Stimulated activated naive B cell treated with anti-CD40 and anti-IgM and Interleukin-4, amounts not matched to agents 10 μg/mL and 1 μg/mL and 100 μg/mL, for 72 hours (primary cell): Measurements from ENCODE around the gene JKAMP.

Source experiments
- ATAC-seq, 2 donors: fragments of 150-1000 bp; cut with Tn5 transposase; replicated peaks; 2 replicates each; pipeline ENCODE4 v1.10.0; 2021; ENCODE audit warnings: moderate library complexity in 1 of 2
- DNase-seq: peaks from one replicate; pipeline ENCODE4 v3.0.0; 2021
- H3K27ac Mint-ChIP-seq: one replicate; pipeline ENCODE4 v1.8.0; 2022; ENCODE audit warnings: mild to moderate bottlenecking, mixed read lengths
- H3K27me3 Mint-ChIP-seq, 2 donors: one replicate each; pipeline ENCODE4 v1.8.0; 2022; ENCODE audit warnings: mixed read lengths in 2 of 2
- H3K36me3 Mint-ChIP-seq, 2 donors: one replicate each; pipeline ENCODE4 v1.8.0; 2022; ENCODE audit warnings: mixed read lengths in 2 of 2, mild to moderate bottlenecking in 1 of 2
- H3K4me1 Mint-ChIP-seq, 2 donors: one replicate each; pipeline ENCODE4 v1.8.0; 2022; ENCODE audit warnings: mixed read lengths in 2 of 2, mild to moderate bottlenecking in 1 of 2
- H3K4me3 Mint-ChIP-seq, 2 donors: one replicate each; pipeline ENCODE4 v1.8.0; 2022; ENCODE audit warnings: mild to moderate bottlenecking in 2 of 2, mixed read lengths in 2 of 2, moderate library complexity in 1 of 2
- H3K9me3 Mint-ChIP-seq, 2 donors: one replicate each; pipeline ENCODE4 v1.8.0; 2022; ENCODE audit warnings: mixed read lengths in 2 of 2, mild to moderate bottlenecking in 1 of 2

JKAMP gene

DNA sequence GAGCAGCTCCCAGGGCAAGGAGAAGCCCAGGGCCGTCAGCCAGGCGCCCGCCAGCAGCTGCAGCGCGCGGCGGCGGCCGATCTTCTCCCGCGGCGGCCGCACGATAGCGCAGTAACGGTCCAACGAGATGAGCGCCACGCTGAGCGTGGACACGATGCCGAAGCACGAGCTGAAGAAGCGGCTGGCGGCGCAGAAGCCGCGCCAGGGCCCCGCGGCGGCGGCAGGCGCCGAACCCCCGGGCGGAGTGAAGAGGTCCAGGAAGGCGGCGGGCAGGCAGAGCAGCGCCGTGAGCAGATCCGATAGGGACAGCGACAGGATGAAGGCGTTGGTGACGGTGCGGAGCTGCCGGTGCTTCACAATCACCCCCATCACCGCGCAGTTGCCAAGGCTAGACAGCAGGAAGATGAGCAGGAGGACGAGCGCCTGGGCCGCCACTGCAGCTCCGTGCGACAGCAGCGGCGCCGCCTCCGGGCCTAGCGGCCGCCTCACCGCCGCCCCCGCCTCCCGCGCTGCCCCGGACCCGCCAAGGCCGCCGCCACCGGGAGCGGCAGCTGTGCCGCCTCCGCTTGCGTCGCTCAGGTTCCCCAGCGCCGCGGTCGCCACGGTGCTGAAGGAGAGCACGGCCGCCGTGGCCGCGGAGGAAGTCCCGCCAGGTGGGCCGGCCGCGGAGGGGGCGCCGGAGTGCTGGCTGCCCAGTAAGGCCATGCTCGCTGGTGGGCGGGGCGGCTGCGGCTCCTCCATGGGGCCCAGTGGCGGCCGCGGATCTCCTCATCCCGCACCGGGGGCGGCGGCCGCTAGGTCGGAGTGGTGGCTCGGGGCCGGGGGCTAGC, 19.6 kb upstream of the JKAMP start:
- H3K4me1 Mint-ChIP-seq, result peaks cover 5 to 8% of the 10 kb centered on the region in 2 donors
- peak overlapping the region; percentile 86 to 89 for H3K4me3 Mint-ChIP-seq
- no peaks in the 10 kb centered on the region for H3K9me3 Mint-ChIP-seq
- H3K27me3 Mint-ChIP-seq, result peaks cover 5 to 11% of the 10 kb centered on the region in 2 donors
- peak overlapping the region; percentile 89 for H3K27ac Mint-ChIP-seq
- H3K36me3 Mint-ChIP-seq, result peaks cover 10 to 17% of the 10 kb centered on the region in 2 donors
- peak; percentile 24 for DNase-seq
- ATAC-seq, result peak; percentile 74 to 76

DNA sequence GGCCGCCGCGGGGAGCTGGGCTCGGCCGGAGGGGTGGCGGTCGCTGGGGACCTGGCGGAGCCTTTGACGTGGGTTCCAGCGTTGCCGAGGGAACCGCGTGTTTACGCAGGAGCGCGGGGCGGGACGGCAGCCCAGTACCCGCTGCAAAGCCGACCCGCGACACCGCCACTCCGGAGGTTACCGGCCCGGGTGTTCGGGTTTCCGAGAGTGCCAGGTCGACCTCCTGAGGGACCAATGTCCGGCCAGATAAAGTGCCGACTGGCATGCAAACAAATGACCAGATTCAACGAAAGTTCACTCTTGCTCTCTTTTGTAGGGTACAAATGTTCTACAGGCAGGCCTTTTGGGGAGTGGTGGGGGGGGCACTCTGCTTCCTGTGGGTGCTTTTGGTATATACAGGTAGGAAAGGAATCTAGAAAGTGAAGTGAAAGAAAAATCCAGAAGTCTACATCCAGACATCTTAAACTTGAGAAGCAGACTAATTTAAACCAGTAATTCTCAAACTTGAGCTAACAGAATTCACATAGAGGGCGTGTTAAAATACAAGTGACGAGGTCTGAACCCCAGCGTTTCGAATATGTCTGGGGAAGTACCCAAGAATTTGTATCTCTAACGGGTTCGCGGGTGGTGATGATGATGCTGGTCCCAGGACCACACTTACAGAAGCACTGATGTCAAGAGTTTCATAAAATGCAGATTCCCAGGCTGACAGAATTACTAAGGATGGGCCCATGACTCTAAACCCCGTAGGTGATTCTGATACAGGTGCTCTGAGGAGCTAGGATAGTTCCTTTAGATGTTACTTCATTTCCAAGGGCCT, 18.8 kb upstream of the JKAMP start, which contains the start of gene GPR135:
GPR135 (minus strand) TSS at position 65 of the 820 bp plus-strand sequence. CDS start 154 bp downstream, outside the sequence.
- ATAC-seq, result peak; percentile 47 to 55
- Mint-ChIP-seq H3K4me3 (peak within 1 kb of the TSS; percentile 86 to 89), H3K27ac (peak within 1 kb of the TSS; percentile 89), H3K9me3 (no peaks in the 10 kb centered on the region), H3K4me1 (peaks cover 5 to 8% of the 10 kb centered on the region in 2 donors), H3K27me3 (peaks cover 5 to 7% of the 10 kb centered on the region in 2 donors), H3K36me3 (peaks cover 5 to 10% of the 10 kb centered on the region in 2 donors)
- no peak for DNase-seq

DNA sequence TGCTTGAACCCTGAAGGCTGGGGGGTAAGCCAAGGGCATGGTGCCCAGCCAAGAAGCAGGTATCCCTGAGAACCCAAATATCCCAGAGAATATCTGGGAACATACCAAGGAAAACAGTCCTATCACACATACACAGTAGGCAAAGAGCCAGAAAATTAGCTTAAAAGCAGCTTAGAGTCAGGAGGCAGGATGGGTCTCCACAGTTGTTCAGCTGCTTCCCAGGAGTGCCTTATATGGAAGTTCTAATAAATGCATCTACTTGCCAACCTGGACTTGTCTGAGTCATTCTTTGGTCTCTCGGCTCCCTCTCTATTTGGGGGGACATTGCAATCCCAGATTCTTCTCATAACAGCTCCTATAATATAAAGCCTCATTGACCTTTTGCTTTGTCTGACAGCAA, 10.1 kb upstream of the JKAMP start:
- Mint-ChIP-seq H3K36me3 (peaks cover 15 to 19% of the 10 kb centered on the region in 2 donors), H3K27ac (no peak overlapping the region), H3K4me3 (no peak overlapping the region), H3K9me3 (no peaks in the 10 kb centered on the region), H3K27me3 (no peaks in the 10 kb centered on the region), H3K4me1 (peaks cover 0 to 2% of the 10 kb centered on the region in 2 donors)
- DNase-seq, result no peak
- ATAC-seq, result no peak

DNA sequence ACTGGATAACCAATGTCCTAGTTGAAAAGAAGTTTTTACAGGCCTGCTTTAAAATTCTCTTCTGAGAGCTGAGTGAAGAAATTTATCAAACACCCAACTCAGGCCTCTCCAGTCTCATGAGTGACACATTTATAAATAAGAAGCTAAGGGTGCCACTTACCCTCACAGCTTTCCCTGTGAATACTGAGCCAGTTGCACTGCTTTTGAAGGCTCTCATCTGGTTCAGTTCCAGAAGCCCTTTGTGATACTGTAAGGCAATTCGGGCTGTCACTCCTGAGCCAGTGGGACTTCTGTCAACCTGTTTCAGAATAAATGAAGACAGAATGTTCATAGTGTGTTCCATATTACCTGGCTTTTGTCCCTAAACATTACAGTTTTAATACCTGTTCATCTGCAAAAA, 8.6 kb upstream of the JKAMP start:
- ATAC-seq, result no peak
- no peaks in the 10 kb centered on the region for H3K9me3 Mint-ChIP-seq
- no peak overlapping the region for H3K4me3 Mint-ChIP-seq
- H3K4me1 Mint-ChIP-seq, result peaks cover 9 to 11% of the 10 kb centered on the region in 2 donors
- DNase-seq, result no peak
- no peaks in the 10 kb centered on the region for H3K27me3 Mint-ChIP-seq
- H3K27ac Mint-ChIP-seq, result no peak overlapping the region
- H3K36me3 Mint-ChIP-seq, result peaks cover 15 to 28% of the 10 kb centered on the region in 2 donors

DNA sequence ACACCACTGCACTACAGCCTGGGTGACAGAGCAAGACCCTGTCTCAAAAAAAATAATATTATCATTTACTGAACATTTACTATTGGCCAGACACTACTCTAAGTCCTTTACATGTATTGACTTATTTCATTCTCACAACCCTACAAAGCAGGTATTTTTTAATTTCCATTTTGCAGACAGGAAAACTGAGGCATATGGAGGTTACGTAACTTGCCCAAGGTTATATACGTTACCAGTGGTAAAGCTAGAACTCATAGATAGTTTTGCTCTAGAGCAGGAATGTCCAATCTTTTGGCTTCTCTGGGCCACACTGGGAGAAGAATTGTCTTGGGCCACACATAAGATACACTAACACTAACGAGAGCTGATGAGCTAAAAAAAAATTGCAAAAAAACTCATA, 5.8 kb upstream of the JKAMP start:
- H3K9me3 Mint-ChIP-seq, result no peaks in the 10 kb centered on the region
- ATAC-seq (no peak), DNase-seq (no peak)
- H3K4me1 Mint-ChIP-seq, result peaks cover 25 to 39% of the 10 kb centered on the region in 2 donors
- peaks cover 9 to 22% of the 10 kb centered on the region in 2 donors for H3K36me3 Mint-ChIP-seq
- H3K27ac Mint-ChIP-seq, result no peak overlapping the region
- H3K4me3 Mint-ChIP-seq, result no peak overlapping the region
- no peaks in the 10 kb centered on the region for H3K27me3 Mint-ChIP-seq

DNA sequence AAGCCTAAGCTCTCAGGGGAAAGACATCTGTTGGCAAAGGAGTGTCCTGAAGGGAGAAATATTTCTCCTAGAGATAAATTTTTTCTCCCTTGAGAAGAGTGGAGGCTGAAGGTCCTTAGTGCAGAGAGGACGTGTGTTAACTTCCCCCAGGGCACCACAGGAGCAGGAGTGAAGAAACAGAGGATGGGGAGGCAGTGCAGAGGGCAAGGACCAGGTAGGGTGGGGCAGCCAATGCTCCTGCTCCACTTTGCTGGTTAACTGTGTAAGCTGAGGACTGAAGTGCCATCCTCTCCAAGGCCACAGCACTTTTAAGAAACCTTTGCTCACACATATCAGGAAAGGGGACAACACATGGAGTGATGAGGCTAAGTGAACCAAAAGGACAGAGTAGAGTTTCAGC, 4.2 kb upstream of the JKAMP start:
- Mint-ChIP-seq H3K27ac (no peak overlapping the region), H3K4me3 (no peak overlapping the region), H3K27me3 (no peaks in the 10 kb centered on the region), H3K4me1 (peaks cover 25 to 42% of the 10 kb centered on the region in 2 donors), H3K9me3 (no peaks in the 10 kb centered on the region), H3K36me3 (peaks cover 6 to 20% of the 10 kb centered on the region in 2 donors)
- ATAC-seq (no peak), DNase-seq (no peak)

DNA sequence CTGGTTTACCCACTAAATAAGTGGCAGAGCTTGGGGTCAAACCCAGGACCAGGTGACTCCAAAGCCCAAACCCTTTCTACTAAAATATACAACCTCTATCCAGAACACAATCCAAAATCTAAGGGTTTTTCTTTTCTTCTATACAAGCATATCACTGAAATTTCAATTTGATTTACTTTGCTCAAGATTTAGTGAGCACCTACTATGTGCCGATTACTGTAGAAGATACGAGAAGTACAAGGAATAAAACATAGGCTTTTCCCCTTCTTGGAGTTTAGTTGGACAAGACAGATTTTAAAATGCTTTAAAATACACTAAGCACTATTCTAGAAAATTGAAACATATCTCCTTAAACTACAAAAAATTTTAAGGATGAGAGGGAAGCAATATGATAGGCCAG, 2.9 kb upstream of the JKAMP start:
- Mint-ChIP-seq H3K4me3 (peak overlapping the region in 1 of 2 donors; percentile 14), H3K4me1 (peaks cover 28 to 49% of the 10 kb centered on the region in 2 donors), H3K9me3 (no peaks in the 10 kb centered on the region), H3K27ac (no peak overlapping the region), H3K36me3 (peaks cover 5 to 18% of the 10 kb centered on the region in 2 donors), H3K27me3 (no peaks in the 10 kb centered on the region)
- DNase-seq (no peak), ATAC-seq (no peak)

DNA sequence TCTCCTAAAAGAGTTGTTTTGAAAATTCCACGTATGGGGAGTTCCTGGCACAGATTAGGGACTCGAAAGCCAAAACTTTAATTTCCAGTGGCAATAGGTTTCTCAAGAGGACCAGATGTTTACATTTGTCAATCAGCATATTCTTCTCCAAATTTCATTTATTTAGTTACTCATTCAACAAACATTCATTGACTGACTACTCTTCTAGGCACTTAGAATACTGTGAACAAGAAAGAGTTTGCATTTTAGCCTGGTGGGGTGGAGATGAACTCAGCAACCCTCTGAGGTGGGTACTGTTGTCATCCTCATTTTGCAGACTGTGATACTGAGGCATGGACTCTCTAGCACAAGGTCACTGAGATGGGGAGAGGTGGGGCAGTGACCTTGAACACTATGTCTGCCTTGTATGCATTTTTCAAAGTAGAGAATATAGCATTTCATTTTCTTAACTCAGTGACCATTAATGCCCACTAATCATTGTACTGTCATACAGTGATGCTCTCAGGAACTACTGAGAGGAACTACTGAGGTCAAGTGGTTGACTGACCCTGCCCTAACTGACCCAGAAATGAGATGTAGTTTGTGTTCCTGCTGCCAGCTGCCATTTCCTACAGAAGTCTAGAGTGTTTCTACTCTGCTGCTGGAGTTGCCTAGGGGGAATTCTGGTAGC, 2.3 kb upstream of the JKAMP start:
- peaks cover 28 to 49% of the 10 kb centered on the region in 2 donors for H3K4me1 Mint-ChIP-seq
- H3K4me3 Mint-ChIP-seq, result peak overlapping the region in 1 of 2 donors; percentile 90
- peaks cover 2 to 16% of the 10 kb centered on the region in 2 donors for H3K36me3 Mint-ChIP-seq
- no peaks in the 10 kb centered on the region for H3K9me3 Mint-ChIP-seq
- no peak for ATAC-seq
- DNase-seq, result no peak
- H3K27ac Mint-ChIP-seq, result no peak overlapping the region
- H3K27me3 Mint-ChIP-seq, result no peaks in the 10 kb centered on the region

DNA sequence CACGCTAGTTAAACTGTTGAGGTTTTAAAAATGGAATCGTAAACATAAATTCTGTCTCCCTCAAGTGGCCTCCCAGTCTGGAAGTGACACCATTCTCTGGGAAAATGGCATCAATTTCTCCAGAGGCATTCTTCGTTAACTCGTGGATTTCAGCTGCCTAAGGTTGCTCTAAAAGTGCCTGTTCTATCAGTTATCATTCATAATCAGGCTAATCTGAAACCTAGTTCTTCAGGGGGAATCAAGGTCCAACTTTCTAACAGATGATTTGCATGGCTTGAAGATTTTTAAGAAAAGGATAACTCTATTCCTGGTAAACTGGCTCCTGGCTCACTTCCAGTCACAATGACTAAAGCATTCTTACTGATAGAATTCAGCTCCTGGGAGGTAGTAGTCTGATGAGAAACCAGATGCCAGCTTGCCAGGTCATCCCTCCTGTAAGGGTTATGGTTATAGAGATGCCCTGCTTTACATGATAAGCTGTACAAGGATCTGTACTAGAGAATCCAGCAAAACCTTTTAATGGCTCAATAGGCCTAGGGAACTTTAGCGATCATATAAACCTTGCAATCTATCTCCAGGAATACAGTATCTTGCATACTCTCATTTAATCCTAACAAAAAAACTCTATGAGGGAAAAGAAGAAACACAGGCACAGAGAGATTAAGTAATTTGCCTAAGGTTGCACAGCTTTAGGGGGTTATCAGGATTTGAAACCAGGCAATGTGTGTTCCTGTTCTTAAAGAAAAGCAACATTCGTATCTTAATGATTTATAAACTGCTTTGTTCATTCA, 1.6 kb upstream of the JKAMP start:
- H3K36me3 Mint-ChIP-seq, result peaks cover 2 to 16% of the 10 kb centered on the region in 2 donors
- DNase-seq (no peak), ATAC-seq (no peak)
- no peaks in the 10 kb centered on the region for H3K27me3 Mint-ChIP-seq
- H3K27ac Mint-ChIP-seq, result no peak overlapping the region
- H3K4me1 Mint-ChIP-seq, result peaks cover 26 to 49% of the 10 kb centered on the region in 2 donors
- no peaks in the 10 kb centered on the region for H3K9me3 Mint-ChIP-seq
- peak overlapping the region; percentile 90 to 94 for H3K4me3 Mint-ChIP-seq

DNA sequence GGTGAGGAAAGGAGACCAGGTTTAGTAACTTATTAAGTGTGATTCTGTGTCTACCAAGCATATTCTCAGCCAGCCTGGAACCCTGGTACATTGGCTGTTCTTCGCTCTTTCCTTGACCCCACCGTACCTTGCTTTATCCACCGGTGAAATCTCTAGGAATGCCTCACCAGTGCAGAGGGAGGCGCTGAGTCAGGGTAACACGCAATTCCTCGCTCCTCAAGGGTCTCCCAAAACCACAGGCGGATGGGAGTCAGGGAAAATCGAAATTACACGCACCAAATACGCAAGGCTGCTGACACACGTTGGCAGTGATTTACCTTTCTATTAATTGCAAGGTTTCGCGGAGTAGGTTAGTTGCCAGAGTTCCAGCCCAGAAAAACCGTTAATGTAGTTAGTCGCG, 954 bp upstream of the JKAMP start:
- no peak for ATAC-seq
- peaks cover 28 to 49% of the 10 kb centered on the region in 2 donors for H3K4me1 Mint-ChIP-seq

DNA sequence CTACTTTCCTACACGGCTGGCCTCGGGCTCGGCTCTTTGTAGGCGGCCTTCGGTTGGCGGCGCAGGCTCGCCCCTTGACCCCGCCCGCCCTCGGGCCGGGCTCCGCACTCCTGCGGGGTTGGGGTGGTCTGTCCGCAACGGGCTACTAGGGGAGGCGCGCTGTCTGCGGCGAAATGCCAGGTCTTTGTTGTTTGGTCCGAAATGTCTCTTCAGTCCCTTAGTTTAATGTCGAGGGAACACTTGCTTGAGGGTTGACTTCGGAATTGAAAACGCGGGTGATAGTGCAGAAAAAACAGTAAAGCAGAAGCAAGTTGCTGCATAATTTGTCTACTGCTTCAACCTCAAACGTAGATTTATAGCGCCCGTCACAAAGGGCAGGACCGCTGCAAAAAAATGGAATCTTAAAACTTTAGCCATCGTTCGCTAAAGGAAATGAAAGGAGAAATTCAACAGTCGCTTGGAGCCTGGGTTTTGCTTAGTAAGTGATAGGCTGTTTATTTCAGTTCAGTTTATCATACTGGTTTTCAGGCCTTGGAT, 390 bp downstream of the JKAMP start:
- no peak for DNase-seq
- H3K4me1 Mint-ChIP-seq, result peaks cover 34 to 57% of the 10 kb centered on the region in 2 donors
- peak overlapping the region; percentile 90 to 94 for H3K4me3 Mint-ChIP-seq
- no peaks in the 10 kb centered on the region for H3K9me3 Mint-ChIP-seq
- peaks cover 12 to 27% of the 10 kb centered on the region in 2 donors for H3K36me3 Mint-ChIP-seq
- peak overlapping the region; percentile 95 for H3K27ac Mint-ChIP-seq
- peak; percentile 59 to 60 for ATAC-seq
- H3K27me3 Mint-ChIP-seq, result no peaks in the 10 kb centered on the region

More for the DNA sequence above, 954 bp upstream of the JKAMP start:
- Mint-ChIP-seq H3K9me3 (no peaks in the 10 kb centered on the region), H3K36me3 (peaks cover 4 to 20% of the 10 kb centered on the region in 2 donors), H3K27me3 (no peaks in the 10 kb centered on the region), H3K4me3 (peak overlapping the region; percentile 90 to 94), H3K27ac (peak overlapping the region; percentile 95)
- no peak for DNase-seq

DNA sequence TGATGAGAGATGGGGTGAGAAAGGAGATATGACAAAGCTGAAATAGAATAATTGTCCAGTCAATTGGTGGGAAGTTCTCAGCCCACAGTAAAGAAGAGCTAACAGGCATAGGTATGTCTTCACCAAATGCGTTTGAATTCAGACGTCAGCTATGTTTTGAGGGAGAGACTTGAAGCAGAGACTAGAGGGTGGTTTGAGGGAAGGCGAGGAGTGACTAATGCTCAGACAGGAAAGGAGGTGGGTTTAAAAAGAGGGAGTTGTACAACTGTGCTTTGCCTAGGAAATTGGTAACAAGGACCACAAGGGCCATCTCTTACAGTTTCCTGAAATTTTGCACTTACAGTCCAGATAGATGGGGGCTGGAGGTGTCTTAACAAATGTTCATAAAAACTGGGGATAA, 6.4 kb downstream of the JKAMP start:
- Mint-ChIP-seq H3K36me3 (peaks cover 50 to 57% of the 10 kb centered on the region in 2 donors), H3K27me3 (no peaks in the 10 kb centered on the region), H3K4me3 (no peak overlapping the region), H3K4me1 (peaks cover 12 to 24% of the 10 kb centered on the region in 2 donors), H3K9me3 (no peaks in the 10 kb centered on the region), H3K27ac (no peak overlapping the region)
- DNase-seq, result no peak
- no peak for ATAC-seq

DNA sequence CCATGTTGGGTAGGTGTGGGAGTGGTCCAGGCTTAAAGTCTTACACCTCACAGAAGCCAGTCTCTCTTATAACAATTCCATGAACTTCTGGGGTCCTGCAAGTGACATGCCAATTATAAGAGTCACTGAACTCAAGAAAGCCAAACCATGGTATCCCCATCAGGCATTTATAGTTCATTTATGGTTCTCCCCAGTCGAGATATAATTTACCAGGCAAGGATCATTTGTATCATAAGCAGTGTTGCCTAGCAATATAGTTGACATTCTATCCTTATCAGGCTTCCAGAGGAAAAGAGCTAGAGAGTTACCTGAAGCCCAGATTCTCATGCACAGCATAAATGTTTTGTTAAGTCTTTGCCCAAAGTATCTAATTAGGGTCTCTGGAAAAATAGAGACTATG, 8.1 kb downstream of the JKAMP start:
- H3K9me3 Mint-ChIP-seq, result no peaks in the 10 kb centered on the region
- ATAC-seq (no peak), DNase-seq (no peak)
- no peak overlapping the region for H3K4me3 Mint-ChIP-seq
- peaks cover 56 to 65% of the 10 kb centered on the region in 2 donors for H3K36me3 Mint-ChIP-seq
- H3K27ac Mint-ChIP-seq, result no peak overlapping the region
- peaks cover 11 to 22% of the 10 kb centered on the region in 2 donors for H3K4me1 Mint-ChIP-seq
- no peaks in the 10 kb centered on the region for H3K27me3 Mint-ChIP-seq
